Bronchial epithelial cell (primary cell): ENCODE data around the gene CHCHD6. TPM values are rescaled to one million over a fixed set of nuclear protein-coding genes. Genes with fewer than 3 reads are reported as not detected.
A peak's percentile ranks its signal among the peaks of the same experiment; 100 is the strongest.

Source experiments
- DNase-seq: peaks from one replicate; pipeline ENCODE4 v3.0.0-alpha.2; 2010; ENCODE audit warnings: low read depth
- FAIRE-seq: peaks from 2 replicates; lab custom pipeline; 2011; peaks lifted over from hg19 to GRCh38; lab: Jason Lieb, UNC
- H3K27me3 ChIP-seq: 2 replicates; pipeline ENCODE4 v1.5.1; 2011; ENCODE audit warnings: low read length; ENCODE audit not compliant: control insufficient read depth, insufficient read depth
- H3K36me3 ChIP-seq: 2 replicates; pipeline ENCODE4 v1.5.1; 2011; ENCODE audit warnings: low read length; ENCODE audit not compliant: control insufficient read depth, insufficient read depth
- H3K4me3 ChIP-seq: 2 replicates; pipeline ENCODE4 v1.5.1; 2011; ENCODE audit warnings: mild to moderate bottlenecking, low read depth, low read length, control low read depth
- CTCF ChIP-seq: IDR thresholded peaks from 2 replicates; pipeline ENCODE4 v1.5.1; 2011; ENCODE audit warnings: mild to moderate bottlenecking, moderate library complexity, low read length, control low read depth, inconsistent platforms; ENCODE audit not compliant: insufficient read depth, severe bottlenecking
- total RNA-seq: library from RNA; depleted of rRNA; stranded (reverse); fragments of >200 nt; gene quantifications from 2 replicates; pipeline ENCODE4 v1.2.1, GENCODE V29; 2014

The CHCHD6 gene
- total RNA-seq, 1 donor from 2014 or later, result 25.5 TPM

GRCh38 chr3:126732281-126733060 lies 28.4 kb downstream of the CHCHD6 start:
- Histone ChIP-seq H3K4me3 (no peak overlapping the region), H3K27me3 (no peaks in the 10 kb centered on the region), H3K36me3 (peaks cover 4% of the 10 kb centered on the region)
- TF ChIP-seq CTCF, result no peak
- DNase-seq, result no peak
- no peak for FAIRE-seq

- Histone ChIP-seq H3K36me3 (peaks cover 4% of the 10 kb centered on the region), H3K4me3 (no peak overlapping the region)
Observed at GRCh38 chr3:126733061-126733430, 29.0 kb downstream of the CHCHD6 start.

GRCh38 chr3:126734106-126734723 lies 30.2 kb downstream of the CHCHD6 start:
- no peak overlapping the region for H3K4me3 ChIP-seq
- H3K36me3 ChIP-seq, result peaks cover 4% of the 10 kb centered on the region
- TF ChIP-seq CTCF, result no peak
- H3K27me3 ChIP-seq, result no peaks in the 10 kb centered on the region
- peak; percentile 72 for FAIRE-seq
- no peak for DNase-seq

More at GRCh38 chr3:126733061-126733430, 29.0 kb downstream of the CHCHD6 start:
- FAIRE-seq (no peak), DNase-seq (no peak)
- H3K27me3 ChIP-seq, result no peaks in the 10 kb centered on the region
- TF ChIP-seq CTCF, result no peak

- H3K4me3 ChIP-seq, result no peak overlapping the region
- no peak for DNase-seq
- peak; percentile 13 for TF ChIP-seq CTCF
- no peak for FAIRE-seq
- no peaks in the 10 kb centered on the region for H3K27me3 ChIP-seq
- peaks cover 4% of the 10 kb centered on the region for H3K36me3 ChIP-seq
Observed at GRCh38 chr3:126737527-126737926, 33.5 kb downstream of the CHCHD6 start.

- FAIRE-seq (no peak), DNase-seq (no peak)
- TF ChIP-seq CTCF, result no peak
- H3K27me3 ChIP-seq, result no peaks in the 10 kb centered on the region
- no peak overlapping the region for H3K4me3 ChIP-seq
- no peaks in the 10 kb centered on the region for H3K36me3 ChIP-seq
Observed at GRCh38 chr3:126742057-126742456, 38.0 kb downstream of the CHCHD6 start.
